H1 (cell line): ENCODE data around the gene IL31RA. TPM values are rescaled to one million over a fixed set of nuclear protein-coding genes. Genes with fewer than 3 reads are reported as not detected.

Experiments used
- CTCF ChIA-PET: fragments of 300-600 bp; sonication (Branson Sonifier 250); formaldehyde crosslinking; loops from one replicate; lab custom pipeline; 2021; ENCODE audit not compliant: partially characterized antibody; lab: Charles Lee
- POLR2A ChIA-PET: fragments of 300-600 bp; sonication (Branson Sonifier 250); formaldehyde crosslinking; loops from one replicate; lab custom pipeline; 2021; ENCODE audit warnings: inconsistent platforms; ENCODE audit not compliant: partially characterized antibody; lab: Charles Lee
- DNase-seq, 2 experiments: peaks; one replicate each; pipeline versions ENCODE4 v3.0.0 to v3.0.0-alpha.2; 2010 to 2022; ENCODE audit warnings: low spot score in 2 of 2, low read depth in 1 of 2, mixed read lengths in 1 of 2
- FAIRE-seq: peaks from 2 replicates; lab custom pipeline; 2011; peaks lifted over from hg19 to GRCh38; lab: Jason Lieb, UNC
- H2AFZ ChIP-seq: 2 replicates; pipeline ENCODE4 v1.8.1; 2012; ENCODE audit warnings: low read length, inconsistent platforms
- H2AK5ac ChIP-seq: 2 replicates; pipeline ENCODE4 v1.6.1; 2013; ENCODE audit warnings: low read depth, low read length
- H2BK120ac ChIP-seq: replicated peaks from 2 replicates; pipeline ENCODE3; 2013; ENCODE audit warnings: low read depth, low read length, inconsistent platforms
- H2BK12ac ChIP-seq: 2 replicates; pipeline ENCODE4 v1.6.1; 2013; ENCODE audit warnings: low read depth, low read length
- H2BK15ac ChIP-seq: 2 replicates; pipeline ENCODE4 v1.6.1; 2013; ENCODE audit warnings: low read length
- H2BK20ac ChIP-seq: 2 replicates; pipeline ENCODE4 v1.6.1; 2013; ENCODE audit warnings: low read length
- H2BK5ac ChIP-seq: 2 replicates; pipeline ENCODE4 v1.6.1; 2013; ENCODE audit warnings: low read depth, low read length
- H3K14ac ChIP-seq: 2 replicates; pipeline ENCODE4 v1.6.1; 2013; ENCODE audit warnings: inconsistent platforms; ENCODE audit not compliant: insufficient read length
- H3K18ac ChIP-seq: 2 replicates; pipeline ENCODE4 v1.6.1; 2013; ENCODE audit warnings: low read length; ENCODE audit errors: extremely low read depth
- H3K23ac ChIP-seq: 2 replicates; pipeline ENCODE4 v1.6.1; 2013; ENCODE audit warnings: inconsistent platforms; ENCODE audit not compliant: insufficient read length
- H3K23me2 ChIP-seq: 2 replicates; pipeline ENCODE4 v1.6.1; 2013; ENCODE audit warnings: low read depth, low read length
- H3K27ac ChIP-seq: 2 replicates; pipeline ENCODE4 v1.6.1; 2011; ENCODE audit warnings: low read depth, low read length, inconsistent platforms
- H3K27me3 ChIP-seq, 4 experiments: replicated peaks in 1 of 4; 1 replicate in 1 of 4; 2 replicates in 3 of 4; pipeline versions ENCODE4 v1.6.1 to v1.8.1; 2011 to 2013; ENCODE audit warnings: low read length in 3 of 4, mild to moderate bottlenecking in 3 of 4, inconsistent platforms in 2 of 4, mixed read lengths in 2 of 4, moderate library complexity in 1 of 4; ENCODE audit not compliant: control insufficient read depth in 3 of 4, insufficient read depth in 3 of 4; ENCODE audit errors: extremely low read depth in 1 of 4
- H3K36me3 ChIP-seq, 4 experiments: 2 replicates each; pipeline versions ENCODE4 v1.6.1 to v1.8.1; 2011 to 2013; ENCODE audit warnings: mild to moderate bottlenecking in 4 of 4, low read length in 3 of 4, moderate library complexity in 2 of 4, control low read depth in 1 of 4, inconsistent platforms in 1 of 4; ENCODE audit not compliant: insufficient read depth in 4 of 4, control insufficient read depth in 2 of 4
- H3K4ac ChIP-seq: replicated peaks from 2 replicates; pipeline ENCODE3; 2013; ENCODE audit warnings: low read length, low read depth, mixed read lengths, inconsistent platforms; ENCODE audit not compliant: insufficient read length
- H3K4me1 ChIP-seq, 4 experiments: replicated peaks in 1 of 4; 1 replicate in 1 of 4; 2 replicates in 3 of 4; pipeline versions ENCODE4 v1.6.1 to v1.8.1; 2011 to 2013; ENCODE audit warnings: low read length in 3 of 4, inconsistent platforms in 2 of 4, mixed read lengths in 1 of 4; ENCODE audit not compliant: insufficient read depth in 4 of 4, control insufficient read depth in 3 of 4
- H3K4me2 ChIP-seq, 2 experiments: 2 replicates each; pipeline versions ENCODE4 v1.6.1 to v1.8.1; 2011 to 2013; ENCODE audit warnings: low read depth in 2 of 2, low read length in 2 of 2, control low read depth in 1 of 2, inconsistent platforms in 1 of 2, mild to moderate bottlenecking in 1 of 2; ENCODE audit not compliant: insufficient read depth in 1 of 2
- H3K4me3 ChIP-seq, 4 experiments: fragments of 200-600, 300-600 bp in 1 of 4; sonication (generic), shearing (Covaris generic), sonication (Bioruptor Twin) in 1 of 4; 2 replicates each; pipeline versions ENCODE4 v1.5.1 to v1.8.1; 2011 to 2016; ENCODE audit warnings: low read length in 4 of 4, low read depth in 3 of 4, control low read depth in 2 of 4, inconsistent platforms in 2 of 4, mild to moderate bottlenecking in 2 of 4, mixed read lengths in 1 of 4, moderate library complexity in 1 of 4; ENCODE audit not compliant: insufficient read depth in 2 of 4; ENCODE audit errors: extremely low read depth in 1 of 4
- H3K56ac ChIP-seq: replicated peaks from 2 replicates; pipeline ENCODE3; 2013; ENCODE audit warnings: low read depth, mild to moderate bottlenecking, mixed read lengths, low read length, inconsistent platforms; ENCODE audit not compliant: insufficient read length
- H3K79me1 ChIP-seq: 2 replicates; pipeline ENCODE4 v1.6.1; 2013; ENCODE audit warnings: low read depth, low read length, control low read depth
- H3K79me2 ChIP-seq, 2 experiments: 2 replicates each; pipeline versions ENCODE4 v1.6.1 to v1.8.1; 2012 to 2013; ENCODE audit warnings: low read length in 2 of 2, mild to moderate bottlenecking in 2 of 2, inconsistent platforms in 1 of 2; ENCODE audit not compliant: insufficient read depth in 2 of 2, control insufficient read depth in 1 of 2
- H3K9ac ChIP-seq, 4 experiments: replicated peaks in 1 of 4; 1 replicate in 1 of 4; 2 replicates in 3 of 4; pipeline versions ENCODE4 v1.6.1 to v1.8.1; 2011 to 2013; ENCODE audit warnings: low read depth in 3 of 4, low read length in 3 of 4, control low read depth in 2 of 4, mild to moderate bottlenecking in 2 of 4, moderate library complexity in 2 of 4, inconsistent platforms in 1 of 4; ENCODE audit errors: extremely low read depth in 1 of 4
- H3K9me3 ChIP-seq, 2 experiments: 2 replicates each; pipeline versions ENCODE4 v1.6.1 to v1.8.1; 2012 to 2013; ENCODE audit warnings: mild to moderate bottlenecking in 2 of 2, moderate library complexity in 2 of 2, control low read depth in 1 of 2, inconsistent platforms in 1 of 2, low read depth in 1 of 2, low read length in 1 of 2, mixed read lengths in 1 of 2; ENCODE audit not compliant: insufficient read depth in 2 of 2
- H4K20me1 ChIP-seq, 2 experiments: replicated peaks in 1 of 2; 2 replicates each; pipeline versions ENCODE3 to v1.8.1; 2011 to 2013; ENCODE audit warnings: inconsistent platforms in 2 of 2, low read length in 2 of 2, mild to moderate bottlenecking in 1 of 2; ENCODE audit not compliant: insufficient read depth in 2 of 2, control insufficient read depth in 1 of 2
- H4K5ac ChIP-seq: 2 replicates; pipeline ENCODE4 v1.6.1; 2013; ENCODE audit warnings: low read length, low read depth, mixed read lengths, inconsistent platforms; ENCODE audit not compliant: insufficient read length
- H4K8ac ChIP-seq: 2 replicates; pipeline ENCODE4 v1.8.0; 2013; ENCODE audit warnings: mild to moderate bottlenecking, moderate library complexity, low read length, inconsistent platforms; ENCODE audit not compliant: insufficient read depth; ENCODE audit errors: extremely low read depth
- H4K91ac ChIP-seq: replicated peaks from 2 replicates; pipeline ENCODE3; 2013; ENCODE audit warnings: low read length, mixed read lengths, inconsistent platforms; ENCODE audit not compliant: insufficient read length
- BRCA1 ChIP-seq: IDR thresholded peaks from 2 replicates; pipeline ENCODE4 v1.6.1; 2012; ENCODE audit warnings: low read depth, low read length, improper control_type of control experiment
- CBX5 ChIP-seq: fragments of 300-800, 300-1000 bp; sonication (generic); IDR thresholded peaks from 2 replicates; pipeline ENCODE4 v1.7.1; 2016; ENCODE audit warnings: antibody characterized with exemption, low read length, low read depth
- HDAC2 ChIP-seq, 2 experiments: fragments of 300-600 bp in 1 of 2; sonication (generic) in 1 of 2; IDR thresholded peaks; 2 replicates each; pipeline ENCODE4 v1.6.1; 2011 to 2012; ENCODE audit warnings: low read depth in 2 of 2, low read length in 2 of 2, mild to moderate bottlenecking in 2 of 2, moderate library complexity in 2 of 2, borderline replicate concordance in 1 of 2, inconsistent platforms in 1 of 2
- JUND ChIP-seq: IDR thresholded peaks from 2 replicates; pipeline ENCODE4 v1.6.1; 2011; ENCODE audit warnings: mild to moderate bottlenecking, improper control_type of control experiment, low read length
- RFX5 ChIP-seq: IDR thresholded peaks from 2 replicates; pipeline ENCODE4 v1.6.1; 2011; ENCODE audit warnings: low read depth, low read length, improper control_type of control experiment, borderline replicate concordance
- RNF2 ChIP-seq: fragments of 200-900, 300-1000 bp; sonication (generic); IDR thresholded peaks from 2 replicates; pipeline ENCODE4 v1.7.1; 2016; ENCODE audit warnings: borderline replicate concordance, low read depth, mild to moderate bottlenecking, antibody characterized with exemption, low read length; ENCODE audit not compliant: poor library complexity, severe bottlenecking; ENCODE audit errors: missing control alignments
- RXRA ChIP-seq: IDR thresholded peaks from 2 replicates; pipeline ENCODE4 v1.6.1; 2011; ENCODE audit warnings: low read depth, mild to moderate bottlenecking, low read length, moderate library complexity; ENCODE audit not compliant: insufficient read depth
- SP4 ChIP-seq: IDR thresholded peaks from 2 replicates; pipeline ENCODE4 v1.6.1; 2012; ENCODE audit warnings: low read length, inconsistent platforms
- TBP ChIP-seq: IDR thresholded peaks from 2 replicates; pipeline ENCODE4 v1.6.1; 2011; ENCODE audit warnings: low read depth, low read length, improper control_type of control experiment
- TCF12 ChIP-seq: IDR thresholded peaks from 2 replicates; pipeline ENCODE4 v1.6.1; 2011; ENCODE audit warnings: low read depth, mild to moderate bottlenecking, low read length
- WGBS, 2 experiments: shearing (Covaris generic) in 1 of 2; methylation state at CpG; one replicate each; pipeline versions ENCODE4 v1.1.6 to v1.1.7; 2013 to 2015; ENCODE audit warnings: low lambda C conversion rate in 2 of 2, mixed read lengths in 2 of 2, inconsistent platforms in 1 of 2, low coverage in 1 of 2, missing lambda C conversion rate in 1 of 2; ENCODE audit not compliant: insufficient replicate concordance in 2 of 2, insufficient coverage in 1 of 2, insufficient read length in 1 of 2; ENCODE audit errors: extremely low coverage in 1 of 2, missing lambda C conversion rate in 1 of 2; 5-methylcytosine and 5-hydroxymethylcytosine counted together
- polyA plus RNA-seq, 7 experiments: library from polyadenylated mRNA; depleted of rRNA in 3 of 7; stranded (reverse) in 5 of 7; unstranded in 2 of 7; fragments of >200 nt in 5 of 7; fragments of 200-250 nt in 2 of 7; gene quantifications; 1 replicate in 5 of 7; 2 replicates in 1 of 7; 4 replicates in 1 of 7; pipeline versions ENCODE4 v1.2.1 to v1.2.3, GENCODE V29; 2011 to 2013; ENCODE audit warnings: missing spikeins in 2 of 7, mixed read lengths in 2 of 7
- total RNA-seq: library from RNA; stranded (reverse); fragmentation: NEBNext Ultra II Directional; extraction: Animal tissue kit (Norgen Biotek cat#: 25700); gene quantifications from 2 replicates; pipeline ENCODE4 v1.2.1, GENCODE V29; 2021

Gene IL31RA
- total and polyA plus RNA-seq, 2 of the 8 experiments (the other 6 are each of a cell fraction or from before 2014, with no cell fraction given), result not detected

DNA sequence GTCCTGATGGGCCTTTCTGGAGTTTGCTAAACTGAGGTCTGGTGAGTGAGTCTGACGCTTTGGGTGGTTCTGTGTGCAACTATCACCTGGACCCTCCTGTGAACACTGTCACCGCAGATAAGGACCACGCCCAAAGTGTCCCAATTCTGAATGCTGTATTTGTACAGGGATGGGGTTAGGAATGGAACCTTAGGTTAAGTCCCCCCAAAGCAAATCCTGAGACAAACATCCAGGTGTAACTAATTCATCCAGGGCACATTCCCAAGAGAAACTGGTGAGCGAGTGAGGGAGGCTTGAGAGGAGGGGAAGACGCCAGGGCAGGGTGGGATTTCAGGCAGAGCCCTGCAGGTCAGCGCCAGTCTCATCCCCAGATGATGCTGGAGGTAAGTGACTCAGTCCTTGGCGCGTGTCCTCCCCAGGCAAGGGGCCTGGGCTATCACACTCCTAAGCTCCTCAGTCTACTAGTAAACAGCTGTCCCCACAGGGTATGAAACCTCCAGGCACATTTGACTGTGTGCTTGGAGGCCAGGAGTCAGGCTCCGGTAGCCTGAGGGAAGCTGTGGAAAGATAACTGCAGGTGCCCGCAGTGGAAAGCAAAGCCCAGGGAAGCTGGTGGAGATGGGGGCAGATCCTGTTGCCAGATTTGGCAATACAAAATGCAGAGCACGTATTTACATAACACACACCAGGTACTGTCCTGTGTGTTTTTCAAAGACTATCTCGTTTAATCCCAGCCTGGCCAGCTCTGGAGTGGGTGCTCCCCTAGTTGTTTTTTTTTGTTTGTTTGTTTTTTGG is 76.9 kb downstream of the IL31RA start:
- ChIA-PET CTCF (interaction anchor here (0.6 to 1.3 kb wide), 3 partner anchors 8 to 336 kb away, joined by 3 to 5 read pairs (median 3); no protein-coding TSS in a partner anchor), POLR2A (no interaction called here)
- H3K9ac ChIP-seq, result no peak overlapping the region
- H2BK20ac ChIP-seq, result no peak overlapping the region
- no peaks in the 10 kb centered on the region for H3K9me3 ChIP-seq
- H2BK120ac ChIP-seq, result no peak overlapping the region
- no peak overlapping the region for H3K27ac ChIP-seq
- no peak overlapping the region for H4K91ac ChIP-seq
- no peak for FAIRE-seq
- H3K4me3 ChIP-seq, result no peak overlapping the region
- DNase-seq, result peak in 1 of 2 experiments; percentile 37
- H4K20me1 ChIP-seq, result no peaks in the 10 kb centered on the region
- 0 out of 2 replicates have a peak overlapping the region, but pooled peaks have one; percentile 44 for H2AFZ ChIP-seq
- H3K79me2 ChIP-seq, result no peaks in the 10 kb centered on the region
- no peak overlapping the region for H3K23ac ChIP-seq
- H3K23me2 ChIP-seq, result no peaks in the 10 kb centered on the region
- H3K4me1 ChIP-seq, result no peaks in the 10 kb centered on the region; a peak in 1 of 7 replicates
- H2BK5ac ChIP-seq, result no peak overlapping the region
- no peak overlapping the region for H3K56ac ChIP-seq
- H3K36me3 ChIP-seq, result no peaks in the 10 kb centered on the region
- H3K4me2 ChIP-seq, result no peak overlapping the region
- H3K18ac ChIP-seq, result no peak overlapping the region
- H2BK12ac ChIP-seq, result no peak overlapping the region
- WGBS, 2 experiments, result 91% methylated on average over 12 of the region's 12 CpGs; no CpG with 5 or more reads in 1 of the 2 experiments
- H4K5ac ChIP-seq, result no peak overlapping the region
- H3K27me3 ChIP-seq, result no peaks in the 10 kb centered on the region
- H3K79me1 ChIP-seq, result no peaks in the 10 kb centered on the region; the same call in 1 of the 2 replicates
- H3K14ac ChIP-seq, result no peak overlapping the region
- H2AK5ac ChIP-seq, result no peak overlapping the region
- no peak overlapping the region for H4K8ac ChIP-seq
- no peak overlapping the region for H3K4ac ChIP-seq
- H2BK15ac ChIP-seq, result no peak overlapping the region
- TF ChIP-seq RFX5 (no peak), CBX5 (no peak), TBP (no peak), BRCA1 (no peak), RXRA (no peak), SP4 (no peak), RNF2 (no peak), HDAC2 (IDR thresholded peaks at IDR 0.05; ENCODE audit: borderline replicate concordance in 1 of 2, low read depth in 2 of 2, low read length in 2 of 2) (no peak), JUND (no peak), TCF12 (no peak)
